HEK293 (cell line): ENCODE data around the gene HPCAL1.

Experiments
- CTCF ChIA-PET: fragments of 350-600 bp; formaldehyde crosslinking; extraction: SDS; loops from one replicate; lab custom pipeline; 2021; ENCODE audit warnings: antibody characterized with exemption; lab: Yijun Ruan, JAX
- POLR2A ChIA-PET: fragments of 300-600 bp; formaldehyde crosslinking; extraction: SDS; loops from one replicate; lab custom pipeline; 2020; ENCODE audit warnings: antibody characterized with exemption, inconsistent platforms; lab: Yijun Ruan, JAX
- H3K27ac ChIP-seq: fragments of 200-500 bp; sonication (Bioruptor generic); 2 replicates; pipeline ENCODE4 v1.5.1; 2014; ENCODE audit warnings: low read depth, low read length, control low read depth, inconsistent platforms; ENCODE audit errors: extremely low read depth
- H3K36me3 ChIP-seq, 2 experiments: fragments of 200-500 bp in 1 of 2; sonication (Bioruptor generic) in 1 of 2; 1 replicate in 1 of 2; 2 replicates in 1 of 2; pipeline ENCODE4 v1.5.1; 2014 to 2017; ENCODE audit warnings: inconsistent platforms in 2 of 2, low read length in 2 of 2; ENCODE audit not compliant: control insufficient read depth in 2 of 2, insufficient read depth in 1 of 2
- H3K4me1 ChIP-seq: fragments of 200-500 bp; sonication (Bioruptor generic); 2 replicates; pipeline ENCODE4 v1.5.1; 2014; ENCODE audit warnings: mild to moderate bottlenecking, low read length, inconsistent platforms; ENCODE audit not compliant: control insufficient read depth, insufficient read depth
- H3K4me3 ChIP-seq: 2 replicates; pipeline ENCODE4 v1.5.1; 2011; ENCODE audit warnings: low read depth, mild to moderate bottlenecking, control low read depth, low read length, moderate library complexity
- H3K9me3 ChIP-seq: fragments of 200-500 bp; sonication (Bioruptor generic); 2 replicates; pipeline ENCODE4 v1.5.1; 2014; ENCODE audit warnings: low read depth, low read length, inconsistent platforms; ENCODE audit not compliant: control insufficient read depth, insufficient read depth
- BCL11B ChIP-seq: fragments of 450-650 bp; formaldehyde crosslinking; IDR thresholded peaks from 2 replicates; pipeline ENCODE4 v1.5.1; 2016; ENCODE audit warnings: low read depth, missing biosample characterization, missing genetic modification characterization
- BCL6B ChIP-seq: fragments of 450-650 bp; formaldehyde crosslinking; IDR thresholded peaks from 2 replicates; pipeline ENCODE4 v1.5.1; 2017; ENCODE audit warnings: missing biosample characterization, missing genetic modification characterization
- EGR2 ChIP-seq: fragments of 450-650 bp; formaldehyde crosslinking; IDR thresholded peaks from 2 replicates; pipeline ENCODE4 v1.5.1; 2016; ENCODE audit warnings: low read depth, missing biosample characterization, missing genetic modification characterization
- FEZF1 ChIP-seq: fragments of 450-650 bp; formaldehyde crosslinking; IDR thresholded peaks from 2 replicates; pipeline ENCODE4 v1.5.1; 2016; ENCODE audit warnings: missing biosample characterization, missing genetic modification characterization
- GLIS1 ChIP-seq: fragments of 450-650 bp; formaldehyde crosslinking; IDR thresholded peaks from 2 replicates; pipeline ENCODE4 v1.5.1; 2016; ENCODE audit warnings: missing biosample characterization, missing genetic modification characterization
- KLF1 ChIP-seq: fragments of 450-650 bp; formaldehyde crosslinking; IDR thresholded peaks from 2 replicates; pipeline ENCODE4 v1.5.1; 2016; ENCODE audit warnings: missing biosample characterization, missing genetic modification characterization
- SP3 ChIP-seq: fragments of 450-650 bp; formaldehyde crosslinking; IDR thresholded peaks from 2 replicates; pipeline ENCODE4 v1.5.1; 2016; ENCODE audit warnings: missing biosample characterization, missing genetic modification characterization
- ZBTB10 ChIP-seq: fragments of 450-650 bp; formaldehyde crosslinking; IDR thresholded peaks from 2 replicates; pipeline ENCODE4 v1.5.1; 2016; ENCODE audit warnings: missing biosample characterization, missing genetic modification characterization
- ZBTB8A ChIP-seq: fragments of 450-650 bp; formaldehyde crosslinking; IDR thresholded peaks from 2 replicates; pipeline ENCODE4 v1.5.1; 2016; ENCODE audit warnings: missing biosample characterization, missing genetic modification characterization
- ZFHX2 ChIP-seq: fragments of 450-650 bp; formaldehyde crosslinking; conservative IDR thresholded peaks from 2 replicates; pipeline ENCODE4 v1.5.1; 2016; ENCODE audit warnings: missing biosample characterization, missing genetic modification characterization
- ZIC2 ChIP-seq: fragments of 450-650 bp; formaldehyde crosslinking; IDR thresholded peaks from 2 replicates; pipeline ENCODE4 v1.5.1; 2016; ENCODE audit warnings: missing biosample characterization, missing genetic modification characterization
- ZNF133 ChIP-seq: fragments of 450-650 bp; formaldehyde crosslinking; IDR thresholded peaks from 2 replicates; pipeline ENCODE4 v1.5.1; 2016; ENCODE audit warnings: missing biosample characterization, missing genetic modification characterization
- ZNF16 ChIP-seq: fragments of 450-650 bp; formaldehyde crosslinking; IDR thresholded peaks from 2 replicates; pipeline ENCODE4 v1.5.1; 2016; ENCODE audit warnings: low read depth, missing biosample characterization, missing genetic modification characterization
- ZNF2 ChIP-seq: fragments of 450-650 bp; formaldehyde crosslinking; IDR thresholded peaks from 2 replicates; pipeline ENCODE4 v1.5.1; 2016; ENCODE audit warnings: missing biosample characterization, missing genetic modification characterization
- ZNF350 ChIP-seq: fragments of 450-650 bp; formaldehyde crosslinking; IDR thresholded peaks from 2 replicates; pipeline ENCODE4 v1.5.0; 2017; ENCODE audit warnings: missing biosample characterization, mild to moderate bottlenecking, missing genetic modification characterization
- ZNF416 ChIP-seq: fragments of 450-650 bp; formaldehyde crosslinking; IDR thresholded peaks from 2 replicates; pipeline ENCODE4 v1.5.1; 2016; ENCODE audit warnings: missing biosample characterization, missing genetic modification characterization
- ZNF426 ChIP-seq: fragments of 450-650 bp; formaldehyde crosslinking; IDR thresholded peaks from 2 replicates; pipeline ENCODE4 v1.5.1; 2017; ENCODE audit warnings: missing biosample characterization, missing genetic modification characterization, mild to moderate bottlenecking, inconsistent platforms, moderate library complexity
- ZNF449 ChIP-seq: fragments of 450-650 bp; formaldehyde crosslinking; IDR thresholded peaks from 2 replicates; pipeline ENCODE4 v1.5.1; 2017; ENCODE audit warnings: missing biosample characterization, mild to moderate bottlenecking, missing genetic modification characterization, moderate library complexity
- ZNF548 ChIP-seq: fragments of 450-650 bp; formaldehyde crosslinking; IDR thresholded peaks from 2 replicates; pipeline ENCODE4 v1.5.1; 2016; ENCODE audit warnings: missing biosample characterization, missing genetic modification characterization
- ZNF621 ChIP-seq: fragments of 450-650 bp; formaldehyde crosslinking; IDR thresholded peaks from 2 replicates; pipeline ENCODE4 v1.5.1; 2017; ENCODE audit warnings: missing biosample characterization, missing genetic modification characterization
- ZNF837 ChIP-seq: fragments of 450-650 bp; formaldehyde crosslinking; IDR thresholded peaks from 2 replicates; pipeline ENCODE4 v1.5.1; 2016; ENCODE audit warnings: missing biosample characterization, missing genetic modification characterization
- TF ChIP-seq, protein P1 (sequence below): fragments of 450-650 bp; formaldehyde crosslinking; IDR thresholded peaks from 2 replicates; pipeline ENCODE4 v1.5.1; 2016; ENCODE audit warnings: missing biosample characterization, missing genetic modification characterization
- TF ChIP-seq, protein P2 (sequence below): fragments of 450-650 bp; formaldehyde crosslinking; IDR thresholded peaks from 2 replicates; pipeline ENCODE4 v1.5.1; 2016; ENCODE audit warnings: missing biosample characterization, missing genetic modification characterization

The HPCAL1 gene

GRCh38 chr2:10374362-10374943 is 71.7 kb downstream of the HPCAL1 start:
- H3K36me3 ChIP-seq = no peaks in the 10 kb centered on the region
- H3K4me3 ChIP-seq = no peak overlapping the region
- no peak for TF ChIP-seq ZBTB8A (tag by site-specific recombination)
- peak; percentile 14; the same call in 1 of the 2 replicates for TF ChIP-seq ZFHX2
- H3K4me1 ChIP-seq = 0 out of 2 replicates have a peak, but pooled peaks cover 2% of the 10 kb centered on the region
- H3K27ac ChIP-seq = no peak overlapping the region
- POLR2A ChIA-PET = no interaction called here
- CTCF ChIA-PET = interaction anchor here (0.7 kb wide), 1 partner anchor 35 kb away, joined by 3 read pairs; no protein-coding TSS in a partner anchor
- no peaks in the 10 kb centered on the region for H3K9me3 ChIP-seq

DNA sequence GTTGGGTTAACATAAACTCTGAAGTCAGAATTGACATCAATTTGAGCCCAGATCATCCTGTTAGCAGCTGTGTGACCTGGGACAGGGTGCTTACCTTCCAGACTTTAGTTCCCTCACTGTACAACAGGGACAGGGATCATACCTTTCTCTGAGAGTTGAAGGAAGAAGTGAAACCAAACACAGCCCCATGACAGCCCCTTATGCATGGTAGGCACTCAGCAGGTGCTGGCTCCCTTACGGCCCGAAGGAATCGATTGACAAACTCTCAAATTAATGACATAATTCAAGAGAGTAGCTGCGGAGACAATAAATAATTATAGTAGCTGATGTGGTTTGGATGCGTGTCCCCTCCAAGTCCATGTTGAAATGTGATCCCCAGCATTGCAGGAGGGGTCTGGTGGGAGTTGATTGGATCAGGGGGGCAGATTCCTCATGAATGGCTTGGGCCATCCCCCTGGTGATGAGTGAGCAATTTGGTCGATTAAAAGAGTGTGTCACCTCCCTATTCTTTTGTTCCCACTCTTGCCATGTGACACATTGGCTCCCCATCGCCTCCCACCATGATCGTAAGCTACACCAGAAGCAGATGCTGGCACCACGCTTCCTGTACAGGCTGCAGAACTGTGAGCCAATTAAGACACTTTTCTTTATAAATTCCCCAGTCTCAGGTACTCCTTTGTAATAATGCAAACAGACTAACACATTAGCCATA is 73.0 kb downstream of the HPCAL1 start:
- ChIA-PET POLR2A (no interaction called here), CTCF (interaction anchor here (0.8 kb wide), 1 partner anchor 33 kb away, joined by 5 read pairs; no protein-coding TSS in a partner anchor)
- Histone ChIP-seq H3K27ac (no peak overlapping the region), H3K4me1 (0 out of 2 replicates have a peak, but pooled peaks cover 2% of the 10 kb centered on the region), H3K4me3 (no peak overlapping the region), H3K36me3 (no peaks in the 10 kb centered on the region), H3K9me3 (no peaks in the 10 kb centered on the region)
- TF ChIP-seq ZNF426 (tag by site-specific recombination) = no peak
- no peak for TF ChIP-seq SP3 (tag by site-specific recombination)
- no peak for TF ChIP-seq ZNF449 (tag by site-specific recombination)
- no peak for TF ChIP-seq BCL11B (tag by site-specific recombination)
- TF ChIP-seq, protein P1, sequence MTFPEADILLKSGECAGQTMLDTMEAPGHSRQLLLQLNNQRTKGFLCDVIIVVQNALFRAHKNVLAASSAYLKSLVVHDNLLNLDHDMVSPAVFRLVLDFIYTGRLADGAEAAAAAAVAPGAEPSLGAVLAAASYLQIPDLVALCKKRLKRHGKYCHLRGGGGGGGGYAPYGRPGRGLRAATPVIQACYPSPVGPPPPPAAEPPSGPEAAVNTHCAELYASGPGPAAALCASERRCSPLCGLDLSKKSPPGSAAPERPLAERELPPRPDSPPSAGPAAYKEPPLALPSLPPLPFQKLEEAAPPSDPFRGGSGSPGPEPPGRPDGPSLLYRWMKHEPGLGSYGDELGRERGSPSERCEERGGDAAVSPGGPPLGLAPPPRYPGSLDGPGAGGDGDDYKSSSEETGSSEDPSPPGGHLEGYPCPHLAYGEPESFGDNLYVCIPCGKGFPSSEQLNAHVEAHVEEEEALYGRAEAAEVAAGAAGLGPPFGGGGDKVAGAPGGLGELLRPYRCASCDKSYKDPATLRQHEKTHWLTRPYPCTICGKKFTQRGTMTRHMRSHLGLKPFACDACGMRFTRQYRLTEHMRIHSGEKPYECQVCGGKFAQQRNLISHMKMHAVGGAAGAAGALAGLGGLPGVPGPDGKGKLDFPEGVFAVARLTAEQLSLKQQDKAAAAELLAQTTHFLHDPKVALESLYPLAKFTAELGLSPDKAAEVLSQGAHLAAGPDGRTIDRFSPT (tag by site-specific recombination) = no peak
- no peak for TF ChIP-seq ZNF2
- TF ChIP-seq ZNF621 (tag by site-specific recombination) = no peak
- TF ChIP-seq ZNF416 (tag by site-specific recombination) = no peak
- peak; percentile 58; the same call in 1 of the 2 replicates for TF ChIP-seq EGR2
- no peak for TF ChIP-seq ZNF837
- TF ChIP-seq, protein P2, sequence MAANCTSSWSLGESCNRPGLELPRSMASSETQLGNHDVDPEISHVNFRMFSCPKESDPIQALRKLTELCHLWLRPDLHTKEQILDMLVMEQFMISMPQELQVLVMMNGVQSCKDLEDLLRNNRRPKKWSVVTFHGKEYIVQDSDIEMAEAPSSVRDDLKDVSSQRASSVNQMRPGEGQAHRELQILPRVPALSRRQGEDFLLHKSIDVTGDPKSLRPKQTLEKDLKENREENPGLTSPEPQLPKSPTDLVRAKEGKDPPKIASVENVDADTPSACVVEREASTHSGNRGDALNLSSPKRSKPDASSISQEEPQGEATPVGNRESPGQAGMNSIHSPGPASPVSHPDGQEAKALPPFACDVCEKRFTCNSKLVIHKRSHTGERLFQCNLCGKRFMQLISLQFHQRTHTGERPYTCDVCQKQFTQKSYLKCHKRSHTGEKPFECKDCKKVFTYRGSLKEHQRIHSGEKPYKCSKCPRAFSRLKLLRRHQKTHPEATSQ = no peak
- TF ChIP-seq ZNF350 (tag by site-specific recombination) = no peak
- TF ChIP-seq GLIS1 (tag by site-specific recombination) = peak; percentile 9; the same call in 1 of the 2 replicates
- peak; percentile 81 for TF ChIP-seq ZFHX2
- TF ChIP-seq ZIC2 (tag by site-specific recombination) = no peak
- no peak for TF ChIP-seq ZNF133 (tag by site-specific recombination)
- TF ChIP-seq BCL6B (tag by site-specific recombination) = no peak
- TF ChIP-seq FEZF1 (tag by site-specific recombination) = no peak
- TF ChIP-seq ZBTB10 = no peak
- TF ChIP-seq ZNF16 (tag by site-specific recombination) = no peak
- no peak for TF ChIP-seq KLF1 (tag by site-specific recombination)
- no peak for TF ChIP-seq ZNF548 (tag by site-specific recombination)
